H9 (cell line): ENCODE results near the gene ATP5PO. TPM values are rescaled to one million over a fixed set of nuclear protein-coding genes. Genes with fewer than 3 reads are reported as not detected.

Experiments used
- DNase-seq: peaks from one replicate; pipeline ENCODE4 v3.0.0-alpha.2; 2017
- H2AFZ ChIP-seq: one replicate; pipeline ENCODE4 v1.6.1; 2013; ENCODE audit warnings: mild to moderate bottlenecking, low read length, control low read depth, moderate library complexity
- H2AK5ac ChIP-seq: 2 replicates; pipeline ENCODE4 v1.6.1; 2013; ENCODE audit warnings: low read length, control low read depth, mixed read lengths; ENCODE audit not compliant: insufficient read length
- H2BK120ac ChIP-seq: one replicate; pipeline ENCODE4 v1.6.1; 2013; ENCODE audit warnings: low read depth, mild to moderate bottlenecking, low read length, control low read depth, inconsistent platforms; ENCODE audit not compliant: poor library complexity, severe bottlenecking
- H2BK12ac ChIP-seq: 2 replicates; pipeline ENCODE4 v1.6.1; 2013; ENCODE audit warnings: low read length, control low read depth, mixed read lengths, low read depth; ENCODE audit not compliant: insufficient read length
- H2BK15ac ChIP-seq: 2 replicates; pipeline ENCODE4 v1.6.1; 2013; ENCODE audit warnings: low read depth, low read length, control low read depth
- H2BK20ac ChIP-seq: one replicate; pipeline ENCODE4 v1.6.1; 2013; ENCODE audit warnings: low read depth, mild to moderate bottlenecking, low read length, control low read depth, inconsistent platforms; ENCODE audit not compliant: poor library complexity, severe bottlenecking
- H2BK5ac ChIP-seq: 2 replicates; pipeline ENCODE4 v1.6.1; 2013; ENCODE audit warnings: low read length, control low read depth, mixed read lengths; ENCODE audit not compliant: insufficient read length
- H3K14ac ChIP-seq: 2 replicates; pipeline ENCODE4 v1.6.1; 2013; ENCODE audit warnings: low read length, control low read depth; ENCODE audit not compliant: insufficient read depth
- H3K18ac ChIP-seq: 2 replicates; pipeline ENCODE4 v1.6.1; 2013; ENCODE audit warnings: low read depth, mild to moderate bottlenecking, mixed read lengths, low read length, control low read depth; ENCODE audit not compliant: insufficient read length
- H3K23ac ChIP-seq: 2 replicates; pipeline ENCODE4 v1.6.1; 2013; ENCODE audit warnings: low read length, control low read depth, mixed read lengths, low read depth; ENCODE audit not compliant: insufficient read length
- H3K23me2 ChIP-seq: 2 replicates; pipeline ENCODE4 v1.6.1; 2013; ENCODE audit warnings: low read depth, mild to moderate bottlenecking, mixed read lengths, low read length, control low read depth; ENCODE audit not compliant: insufficient read length, poor library complexity, severe bottlenecking
- H3K27ac ChIP-seq: 2 replicates; pipeline ENCODE4 v1.5.1; 2013; ENCODE audit warnings: low read length, control low read depth, mixed read lengths, low read depth; ENCODE audit not compliant: insufficient read length
- H3K27me3 ChIP-seq: 2 replicates; pipeline ENCODE4 v1.6.1; 2013; ENCODE audit warnings: low read length, control low read depth, inconsistent platforms; ENCODE audit not compliant: insufficient read depth
- H3K4ac ChIP-seq: 2 replicates; pipeline ENCODE4 v1.6.1; 2013; ENCODE audit warnings: low read depth, mild to moderate bottlenecking, control low read depth, inconsistent platforms, low read length, moderate library complexity
- H3K4me1 ChIP-seq: 2 replicates; pipeline ENCODE4 v1.6.1; 2013; ENCODE audit warnings: low read length, control low read depth, inconsistent platforms; ENCODE audit not compliant: insufficient read depth
- H3K4me2 ChIP-seq: 2 replicates; pipeline ENCODE4 v1.6.1; 2013; ENCODE audit warnings: low read length, control low read depth, mixed read lengths; ENCODE audit not compliant: insufficient read length, insufficient read depth
- H3K56ac ChIP-seq: 2 replicates; pipeline ENCODE4 v1.6.1; 2013; ENCODE audit warnings: low read depth, mild to moderate bottlenecking, mixed read lengths, low read length, control low read depth; ENCODE audit not compliant: insufficient read length
- H3K79me1 ChIP-seq: 2 replicates; pipeline ENCODE4 v1.6.1; 2013; ENCODE audit warnings: low read depth, mild to moderate bottlenecking, moderate library complexity, low read length, control low read depth, inconsistent platforms; ENCODE audit not compliant: insufficient read depth, poor library complexity, severe bottlenecking
- H3K79me2 ChIP-seq: 2 replicates; pipeline ENCODE4 v1.6.1; 2013; ENCODE audit warnings: low read length, control low read depth, inconsistent platforms; ENCODE audit not compliant: insufficient read depth
- H3K9ac ChIP-seq: 2 replicates; pipeline ENCODE4 v1.6.1; 2013; ENCODE audit warnings: low read length, control low read depth, mixed read lengths; ENCODE audit not compliant: insufficient read length; ENCODE audit errors: extremely low read depth
- H3K9me3 ChIP-seq: one replicate; pipeline ENCODE4 v1.6.1; 2013; ENCODE audit warnings: low read depth, low read length, inconsistent platforms; ENCODE audit not compliant: control insufficient read depth
- H3T11ph ChIP-seq: one replicate; pipeline ENCODE4 v1.6.1; 2013; ENCODE audit warnings: mild to moderate bottlenecking, low read length, control low read depth, inconsistent platforms
- H4K20me1 ChIP-seq: one replicate; pipeline ENCODE4 v1.6.1; 2013; ENCODE audit not compliant: control insufficient read depth, insufficient read length, insufficient read depth
- H4K5ac ChIP-seq: 2 replicates; pipeline ENCODE4 v1.6.1; 2013; ENCODE audit warnings: low read depth, mild to moderate bottlenecking, mixed read lengths, low read length, control low read depth; ENCODE audit not compliant: insufficient read length
- H4K8ac ChIP-seq: replicated peaks from 2 replicates; pipeline ENCODE4 v1.6.1; 2013; ENCODE audit warnings: low read length, control low read depth, mixed read lengths, low read depth; ENCODE audit not compliant: insufficient read length
- H4K91ac ChIP-seq: 2 replicates; pipeline ENCODE4 v1.6.1; 2013; ENCODE audit warnings: low read depth, mild to moderate bottlenecking, moderate library complexity, mixed read lengths, low read length, control low read depth; ENCODE audit not compliant: insufficient read length
- H3K27ac Mint-ChIP-seq, 3 experiments: 2 replicates in 2 of 3; 3 replicates in 1 of 3; pipeline ENCODE4 v1.8.0; 2020 to 2021; ENCODE audit warnings: mixed read lengths in 3 of 3, mild to moderate bottlenecking in 1 of 3, moderate library complexity in 1 of 3
- H3K27me3 Mint-ChIP-seq: 2 replicates; pipeline ENCODE4 v1.8.0; 2021; ENCODE audit warnings: low read depth, mild to moderate bottlenecking, moderate library complexity, mixed read lengths
- H3K36me3 Mint-ChIP-seq, 3 experiments: 2 replicates in 2 of 3; 3 replicates in 1 of 3; pipeline ENCODE4 v1.8.0; 2020 to 2021; ENCODE audit warnings: low read depth in 3 of 3, mixed read lengths in 3 of 3; ENCODE audit not compliant: insufficient read depth in 1 of 3
- H3K4me1 Mint-ChIP-seq, 2 experiments: 2 replicates each; pipeline ENCODE4 v1.8.0; 2020; ENCODE audit warnings: mixed read lengths in 2 of 2
- H3K4me3 Mint-ChIP-seq, 2 experiments: 2 replicates in 1 of 2; 3 replicates in 1 of 2; pipeline ENCODE4 v1.8.0; 2020 to 2021; ENCODE audit warnings: mild to moderate bottlenecking in 2 of 2, mixed read lengths in 2 of 2, moderate library complexity in 1 of 2
- H3K9me3 Mint-ChIP-seq, 2 experiments: 2 replicates in 1 of 2; 3 replicates in 1 of 2; pipeline ENCODE4 v1.8.0; 2020; ENCODE audit warnings: mild to moderate bottlenecking in 2 of 2, mixed read lengths in 2 of 2, moderate library complexity in 1 of 2
- CTCF ChIP-seq: fragments of 200-600 bp; sonication (generic); conservative IDR thresholded peaks from 3 replicates; pipeline ENCODE4 v1.8.0; 2021; ENCODE audit warnings: antibody characterized with exemption, mild to moderate bottlenecking
- WGBS: extraction: QIAGEN DNeasy Blood & Tissue Kit; methylation state at CpG from one replicate; pipeline ENCODE4 v1.1.7; 2013; ENCODE audit warnings: missing lambda C conversion rate, low lambda C conversion rate, mixed read lengths; ENCODE audit not compliant: insufficient read length; ENCODE audit errors: extremely low coverage; 5-methylcytosine and 5-hydroxymethylcytosine counted together
- total RNA-seq: library from RNA; stranded (reverse); gene quantifications from 2 replicates; pipeline ENCODE4 v1.2.1, GENCODE V29; 2021

ATP5PO gene
- total RNA-seq, 1 experiment from 2014 or later: 275 TPM

GRCh38 chr21:33951276-33952178, 35.9 kb upstream of the ATP5PO start:
- Histone ChIP-seq H2BK120ac (no peak overlapping the region), H2BK5ac (no peak overlapping the region), H3K18ac (no peak overlapping the region), H3K4ac (no peak overlapping the region), H3K27ac (no peak overlapping the region), H4K8ac (no peak overlapping the region), H3K9ac (no peak overlapping the region), H3K4me2 (no peak overlapping the region), H2BK20ac (no peak overlapping the region), H3K4me1 (peaks cover 15% of the 10 kb centered on the region; the same call in 1 of the 2 replicates), H3K27me3 (no peaks in the 10 kb centered on the region), H2BK15ac (no peak overlapping the region), H2BK12ac (no peak overlapping the region), H3K9me3 (no peaks in the 10 kb centered on the region), H2AFZ (no peak overlapping the region), H2AK5ac (no peak overlapping the region), H4K91ac (no peak overlapping the region), H3K79me2 (no peaks in the 10 kb centered on the region), H4K5ac (no peak overlapping the region), H3K79me1 (no peaks in the 10 kb centered on the region), H3K56ac (no peak overlapping the region), H4K20me1 (no peaks in the 10 kb centered on the region), H3T11ph (no peak overlapping the region), H3K23ac (no peak overlapping the region), H3K14ac (no peak overlapping the region), H3K23me2 (peaks cover 3% of the 10 kb centered on the region)
- no CpG with 5 or more reads among the region's 8 CpGs for WGBS
- no peak overlapping the region for H3K27ac Mint-ChIP-seq
- H3K4me3 Mint-ChIP-seq: no peak overlapping the region
- no peaks in the 10 kb centered on the region; a peak in 2 of 7 replicates for H3K36me3 Mint-ChIP-seq
- no peak for DNase-seq
- peaks cover 23 to 25% of the 10 kb centered on the region in 2 experiments for H3K4me1 Mint-ChIP-seq
- H3K27me3 Mint-ChIP-seq: peaks cover 4% of the 10 kb centered on the region
- no peaks in the 10 kb centered on the region; a peak in 1 of 5 replicates for H3K9me3 Mint-ChIP-seq
- no peak for TF ChIP-seq CTCF
